Sigmoid colon (tissue), 4 donors: ENCODE results near the gene CYP11A1.

Source experiments
- CTCF ChIP-seq, 4 experiments: fragments of 450-650 bp in 3 of 4; fragments of 200-600 bp in 1 of 4; IDR thresholded peaks; one replicate each; pipeline ENCODE4 v1.5.1; 2016 to 2019; ENCODE audit warnings: antibody characterized with exemption in 4 of 4, mild to moderate bottlenecking in 3 of 4, moderate library complexity in 2 of 4
- POLR2AphosphoS5 ChIP-seq, 4 donors: sonication (generic); formaldehyde crosslinking; IDR thresholded peaks; one replicate each; pipeline ENCODE4 v1.6.1; 2017; ENCODE audit warnings: antibody characterized with exemption in 4 of 4

DNA sequence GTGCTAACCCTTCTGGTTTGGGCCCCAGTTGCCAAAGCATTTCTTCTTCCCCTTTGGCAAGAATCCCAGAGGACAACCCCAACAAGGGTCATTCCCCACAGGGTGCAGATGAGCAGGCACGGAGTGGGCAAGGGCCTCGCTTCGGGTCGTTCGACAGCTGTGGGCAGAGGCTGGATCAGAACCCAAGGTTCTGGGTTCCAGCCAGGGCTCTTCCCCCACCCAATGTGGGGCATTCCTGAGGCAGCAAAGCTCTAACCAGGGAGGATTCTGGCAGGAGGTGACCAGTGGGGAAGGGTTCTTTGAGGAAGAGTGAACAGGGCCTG, 48.3 kb downstream of the CYP11A1 start:
- TF ChIP-seq CTCF (IDR thresholded peaks at IDR 0.05) (no peak), POLR2AphosphoS5 (IDR thresholded peaks at IDR 0.05) (no peak)
